ENCODE data around the gene EHBP1L1. TPM values are rescaled to one million over a fixed set of nuclear protein-coding genes. Genes with fewer than 3 reads are reported as not detected.
A peak's percentile ranks its signal among the peaks of the same experiment; 100 is the strongest.

EHBP1L1 gene
- total RNA-seq, 1 donor from 2014 or later, result 157 TPM

DNA sequence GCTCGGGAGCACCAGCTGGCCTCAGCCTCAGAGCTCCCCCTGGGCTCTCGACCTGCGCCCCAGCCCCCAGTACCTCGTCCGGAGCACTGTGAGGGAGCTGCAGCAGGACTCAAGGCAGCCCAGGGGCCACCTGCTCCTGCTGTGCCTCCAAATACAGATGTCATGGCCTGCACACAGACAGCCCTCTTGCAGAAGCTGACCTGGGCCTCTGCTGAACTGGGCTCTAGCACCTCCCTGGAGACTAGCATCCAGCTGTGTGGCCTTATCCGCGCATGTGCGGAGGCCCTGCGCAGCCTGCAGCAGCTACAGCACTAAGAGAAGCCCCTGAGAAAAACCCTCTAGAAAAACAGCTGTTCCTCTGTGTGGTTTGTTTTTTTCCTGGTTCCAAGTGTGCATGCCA lies 4.4 kb upstream of the EHBP1L1 start:
- H3K27me3 ChIP-seq (ENCODE audit: control insufficient read depth in 3 of 3, insufficient read depth in 3 of 3, low read length in 3 of 3), result no peaks in the 10 kb centered on the region
- no peaks in the 10 kb centered on the region for H3K9me3 ChIP-seq (ENCODE audit: control insufficient read depth in 3 of 3, low read length in 3 of 3)
- peaks cover 63 to 74% (median 66%) of the 10 kb centered on the region in 3 donors for H3K4me1 ChIP-seq (ENCODE audit: control insufficient read depth in 3 of 3, insufficient read depth in 3 of 3, low read length in 3 of 3)
- H3K9ac ChIP-seq (ENCODE audit: low read depth in 1 of 3, low read length in 3 of 3), result peak overlapping the region in 2 of 3 donors; percentile 88 to 98
- H3K27ac ChIP-seq (ENCODE audit: low read depth, low read length), result peak overlapping the region; percentile 93
- H3K36me3 ChIP-seq (ENCODE audit: control insufficient read depth in 3 of 3, insufficient read depth in 3 of 3, low read length in 3 of 3), result peaks cover 4 to 9% (median 5%) of the 10 kb centered on the region in 3 donors
- H3K4me3 ChIP-seq (ENCODE audit: low read length in 3 of 3), result peak overlapping the region; percentile 94 to 98 (median 95)

DNA sequence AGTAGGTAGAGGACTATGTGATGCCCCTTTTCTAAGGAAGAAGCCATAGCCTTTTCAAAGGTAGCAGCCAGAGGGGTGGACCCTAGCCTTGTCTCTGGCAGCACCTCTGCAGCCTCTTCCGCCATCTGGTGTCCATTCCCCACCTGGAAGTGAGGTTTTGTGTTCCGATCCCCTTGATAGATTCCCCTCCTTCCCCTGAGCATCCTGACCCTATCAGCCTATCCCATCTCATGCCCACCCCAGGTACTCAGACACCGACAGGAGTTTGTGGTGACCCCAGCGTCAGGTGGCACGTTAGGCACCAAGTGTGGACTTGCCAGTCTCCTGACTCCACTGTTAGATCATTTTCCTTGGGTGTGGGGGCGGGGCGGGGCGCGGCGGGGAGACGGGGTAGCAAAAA lies 3.9 kb upstream of the EHBP1L1 start:
- peak overlapping the region; percentile 93 for H3K27ac ChIP-seq (ENCODE audit: low read depth, low read length)
- H3K9me3 ChIP-seq (ENCODE audit: control insufficient read depth in 3 of 3, low read length in 3 of 3), result no peaks in the 10 kb centered on the region

DNA sequence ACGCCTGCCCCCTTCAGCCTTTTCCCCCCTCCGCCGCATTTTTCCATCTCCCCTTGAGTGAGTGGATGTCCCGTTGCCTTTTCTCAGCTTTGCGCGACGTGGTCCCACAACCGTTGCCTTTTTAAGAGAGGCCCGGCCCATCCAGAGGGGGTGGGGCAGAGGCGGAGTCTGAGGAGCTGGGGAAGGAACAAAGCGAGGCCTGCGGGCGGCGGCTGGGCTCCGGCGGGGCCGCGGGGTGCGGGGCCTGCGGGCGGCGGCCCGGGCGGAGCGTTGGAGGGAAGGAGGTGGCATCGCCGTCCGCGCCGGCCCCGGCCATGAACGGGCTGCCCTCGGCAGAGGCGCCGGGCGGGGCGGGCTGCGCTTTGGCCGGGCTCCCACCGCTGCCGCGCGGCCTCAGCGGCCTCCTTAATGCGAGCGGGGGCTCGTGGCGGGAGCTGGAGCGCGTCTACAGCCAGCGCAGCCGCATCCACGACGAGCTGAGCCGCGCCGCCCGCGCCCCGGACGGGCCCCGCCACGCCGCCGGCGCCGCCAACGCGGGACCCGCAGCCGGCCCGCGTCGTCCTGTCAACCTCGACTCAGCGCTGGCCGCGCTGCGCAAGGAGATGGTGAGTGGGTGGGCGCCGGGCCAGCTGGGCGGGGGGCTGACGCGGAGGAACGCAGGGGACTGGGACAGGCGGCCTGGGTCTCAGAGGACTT lies 3.3 kb upstream of the EHBP1L1 start, which contains the start of gene FAM89B:
FAM89B (plus strand) TSS at position 183 of the 696 bp plus-strand sequence; CDS start at position 315, 132 bp downstream.
- Histone ChIP-seq H3K36me3 (ENCODE audit: control insufficient read depth in 3 of 3, insufficient read depth in 3 of 3, low read length in 3 of 3) (peaks cover 4 to 9% (median 5%) of the 10 kb centered on the region in 3 donors), H3K27ac (ENCODE audit: low read depth, low read length) (peak within 1 kb of the TSS; percentile 100), H3K4me3 (ENCODE audit: low read length in 3 of 3) (peak within 1 kb of the TSS; percentile 94 to 98 (median 95)), H3K4me1 (ENCODE audit: control insufficient read depth in 3 of 3, insufficient read depth in 3 of 3, low read length in 3 of 3) (peaks cover 73 to 77% (median 75%) of the 10 kb centered on the region in 3 donors), H3K9me3 (ENCODE audit: control insufficient read depth in 3 of 3, low read length in 3 of 3) (no peaks in the 10 kb centered on the region), H3K27me3 (ENCODE audit: control insufficient read depth in 3 of 3, insufficient read depth in 3 of 3, low read length in 3 of 3) (no peaks in the 10 kb centered on the region), H3K9ac (ENCODE audit: low read depth in 1 of 3, low read length in 3 of 3) (peak within 1 kb of the TSS; percentile 81 to 98 (median 88))

More for the DNA sequence above, 3.9 kb upstream of the EHBP1L1 start:
- peaks cover 4 to 9% (median 5%) of the 10 kb centered on the region in 3 donors for H3K36me3 ChIP-seq (ENCODE audit: control insufficient read depth in 3 of 3, insufficient read depth in 3 of 3, low read length in 3 of 3)
- peak overlapping the region; percentile 22 to 98 (median 88) for H3K9ac ChIP-seq (ENCODE audit: low read depth in 1 of 3, low read length in 3 of 3)
- peaks cover 69 to 72% (median 72%) of the 10 kb centered on the region in 3 donors for H3K4me1 ChIP-seq (ENCODE audit: control insufficient read depth in 3 of 3, insufficient read depth in 3 of 3, low read length in 3 of 3)
- H3K27me3 ChIP-seq (ENCODE audit: control insufficient read depth in 3 of 3, insufficient read depth in 3 of 3, low read length in 3 of 3), result no peaks in the 10 kb centered on the region
- peak overlapping the region; percentile 94 to 98 (median 95) for H3K4me3 ChIP-seq (ENCODE audit: low read length in 3 of 3)

DNA sequence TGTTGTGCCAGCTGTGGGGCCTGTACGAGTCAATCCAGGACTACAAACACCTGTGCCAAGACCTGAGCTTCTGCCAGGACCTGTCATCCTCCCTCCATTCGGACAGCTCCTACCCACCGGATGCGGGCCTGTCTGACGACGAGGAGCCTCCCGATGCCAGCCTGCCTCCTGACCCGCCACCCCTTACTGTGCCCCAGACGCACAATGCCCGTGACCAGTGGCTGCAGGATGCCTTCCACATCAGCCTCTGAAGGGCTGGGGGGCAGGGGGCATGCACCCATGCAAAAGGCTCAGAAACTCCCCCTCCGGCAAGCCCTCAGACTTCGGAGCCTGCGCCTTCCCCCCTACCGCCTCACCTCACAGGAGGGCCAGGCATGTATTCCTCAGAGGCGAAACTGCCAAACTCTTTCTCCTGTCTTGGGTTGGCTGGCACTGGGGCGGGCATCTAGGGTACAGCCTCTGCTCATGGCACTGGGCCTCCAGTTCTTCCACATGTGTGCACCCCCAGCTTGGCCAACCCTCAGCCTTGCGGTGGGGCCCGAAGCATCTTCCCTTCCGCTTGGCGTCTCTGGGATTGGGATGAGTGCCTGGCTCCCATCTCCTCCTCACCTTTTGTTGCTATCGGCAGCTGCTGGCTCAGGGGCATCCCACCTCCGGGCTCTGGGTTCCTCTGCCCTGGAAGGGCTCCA lies 2.3 kb upstream of the EHBP1L1 start:
- Histone ChIP-seq H3K4me3 (ENCODE audit: low read length in 3 of 3) (peak overlapping the region; percentile 86 to 98 (median 95)), H3K27me3 (ENCODE audit: control insufficient read depth in 3 of 3, insufficient read depth in 3 of 3, low read length in 3 of 3) (no peaks in the 10 kb centered on the region), H3K27ac (ENCODE audit: low read depth, low read length) (peak overlapping the region; percentile 100), H3K36me3 (ENCODE audit: control insufficient read depth in 3 of 3, insufficient read depth in 3 of 3, low read length in 3 of 3) (peaks cover 4 to 12% (median 11%) of the 10 kb centered on the region in 3 donors), H3K4me1 (ENCODE audit: control insufficient read depth in 3 of 3, insufficient read depth in 3 of 3, low read length in 3 of 3) (peaks cover 74 to 78% (median 75%) of the 10 kb centered on the region in 3 donors), H3K9ac (ENCODE audit: low read depth in 1 of 3, low read length in 3 of 3) (peak overlapping the region; percentile 61 to 98 (median 81)), H3K9me3 (ENCODE audit: control insufficient read depth in 3 of 3, low read length in 3 of 3) (no peaks in the 10 kb centered on the region)

DNA sequence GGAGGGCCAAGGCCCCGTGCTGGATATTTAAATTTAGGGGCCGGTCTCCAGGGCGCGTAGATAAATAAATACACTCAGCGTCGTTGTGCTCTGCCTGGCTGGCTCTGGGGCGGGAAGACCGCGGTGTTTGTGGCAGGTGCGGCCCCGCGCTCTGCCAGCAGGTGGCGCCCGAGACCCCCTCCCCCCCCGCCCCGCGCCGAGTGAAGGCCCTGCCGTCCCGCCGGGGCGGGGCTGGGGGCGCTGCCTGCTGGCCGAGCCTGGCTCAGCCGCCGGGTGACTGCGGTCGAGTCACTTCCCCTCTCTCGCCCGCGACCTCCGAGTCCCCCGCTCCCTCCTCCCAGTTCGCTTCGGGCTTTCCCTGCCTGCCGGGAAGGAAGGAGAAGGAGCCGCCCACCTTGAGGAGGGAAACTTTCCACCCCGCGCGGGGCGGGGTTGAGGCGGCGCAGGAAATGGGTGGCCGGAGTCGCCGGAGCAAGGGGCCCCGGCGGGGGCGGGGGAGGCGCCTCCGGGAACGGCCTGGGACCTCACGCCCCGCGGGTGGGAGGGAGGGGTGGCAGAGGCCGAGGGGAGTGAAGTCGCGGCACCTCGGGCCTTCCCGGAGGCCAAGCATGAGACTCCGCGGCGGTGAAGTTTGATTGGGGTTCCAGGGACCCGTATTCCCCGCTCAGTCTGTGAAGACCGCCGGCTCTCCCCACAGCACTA lies 1.6 kb upstream of the EHBP1L1 start:
- H3K27ac ChIP-seq (ENCODE audit: low read depth, low read length), result peak overlapping the region; percentile 100
- H3K36me3 ChIP-seq (ENCODE audit: control insufficient read depth in 3 of 3, insufficient read depth in 3 of 3, low read length in 3 of 3), result peaks cover 10 to 16% (median 12%) of the 10 kb centered on the region in 3 donors
- H3K4me3 ChIP-seq (ENCODE audit: low read length in 3 of 3), result peak overlapping the region; percentile 86 to 98 (median 95)
- H3K4me1 ChIP-seq (ENCODE audit: control insufficient read depth in 3 of 3, insufficient read depth in 3 of 3, low read length in 3 of 3), result peaks cover 74 to 77% (median 75%) of the 10 kb centered on the region in 3 donors
- no peaks in the 10 kb centered on the region for H3K27me3 ChIP-seq (ENCODE audit: control insufficient read depth in 3 of 3, insufficient read depth in 3 of 3, low read length in 3 of 3)
- H3K9me3 ChIP-seq (ENCODE audit: control insufficient read depth in 3 of 3, low read length in 3 of 3), result no peaks in the 10 kb centered on the region
- peak overlapping the region; percentile 61 to 98 (median 61) for H3K9ac ChIP-seq (ENCODE audit: low read depth in 1 of 3, low read length in 3 of 3)

GRCh38 chr11:65574811-65575567 lies 864 bp upstream of the EHBP1L1 start:
- H3K4me1 ChIP-seq (ENCODE audit: control insufficient read depth in 3 of 3, insufficient read depth in 3 of 3, low read length in 3 of 3), result peaks cover 75 to 78% (median 75%) of the 10 kb centered on the region in 3 donors
- peaks cover 18 to 23% (median 19%) of the 10 kb centered on the region in 3 donors for H3K36me3 ChIP-seq (ENCODE audit: control insufficient read depth in 3 of 3, insufficient read depth in 3 of 3, low read length in 3 of 3)
- H3K4me3 ChIP-seq (ENCODE audit: low read length in 3 of 3), result peak overlapping the region; percentile 62 to 74 (median 67)
- no peaks in the 10 kb centered on the region for H3K27me3 ChIP-seq (ENCODE audit: control insufficient read depth in 3 of 3, insufficient read depth in 3 of 3, low read length in 3 of 3)
- peak overlapping the region; percentile 40 to 75 (median 60) for H3K9ac ChIP-seq (ENCODE audit: low read depth in 1 of 3, low read length in 3 of 3)
- no peaks in the 10 kb centered on the region for H3K9me3 ChIP-seq (ENCODE audit: control insufficient read depth in 3 of 3, low read length in 3 of 3)
- peak overlapping the region; percentile 100 for H3K27ac ChIP-seq (ENCODE audit: low read depth, low read length)

GRCh38 chr11:65576232-65576866 lies 496 bp downstream of the EHBP1L1 start:
- no peaks in the 10 kb centered on the region for H3K9me3 ChIP-seq (ENCODE audit: control insufficient read depth in 3 of 3, low read length in 3 of 3)
- peaks cover 31 to 36% (median 32%) of the 10 kb centered on the region in 3 donors for H3K36me3 ChIP-seq (ENCODE audit: control insufficient read depth in 3 of 3, insufficient read depth in 3 of 3, low read length in 3 of 3)
- H3K4me3 ChIP-seq (ENCODE audit: low read length in 3 of 3), result peak overlapping the region; percentile 80 to 90 (median 88)
- peak overlapping the region; percentile 100 for H3K27ac ChIP-seq (ENCODE audit: low read depth, low read length)
- peaks cover 69 to 77% (median 77%) of the 10 kb centered on the region in 3 donors for H3K4me1 ChIP-seq (ENCODE audit: control insufficient read depth in 3 of 3, insufficient read depth in 3 of 3, low read length in 3 of 3)
- no peaks in the 10 kb centered on the region for H3K27me3 ChIP-seq (ENCODE audit: control insufficient read depth in 3 of 3, insufficient read depth in 3 of 3, low read length in 3 of 3)
- H3K9ac ChIP-seq (ENCODE audit: low read depth in 1 of 3, low read length in 3 of 3), result peak overlapping the region; percentile 99 to 100 (median 99)

DNA sequence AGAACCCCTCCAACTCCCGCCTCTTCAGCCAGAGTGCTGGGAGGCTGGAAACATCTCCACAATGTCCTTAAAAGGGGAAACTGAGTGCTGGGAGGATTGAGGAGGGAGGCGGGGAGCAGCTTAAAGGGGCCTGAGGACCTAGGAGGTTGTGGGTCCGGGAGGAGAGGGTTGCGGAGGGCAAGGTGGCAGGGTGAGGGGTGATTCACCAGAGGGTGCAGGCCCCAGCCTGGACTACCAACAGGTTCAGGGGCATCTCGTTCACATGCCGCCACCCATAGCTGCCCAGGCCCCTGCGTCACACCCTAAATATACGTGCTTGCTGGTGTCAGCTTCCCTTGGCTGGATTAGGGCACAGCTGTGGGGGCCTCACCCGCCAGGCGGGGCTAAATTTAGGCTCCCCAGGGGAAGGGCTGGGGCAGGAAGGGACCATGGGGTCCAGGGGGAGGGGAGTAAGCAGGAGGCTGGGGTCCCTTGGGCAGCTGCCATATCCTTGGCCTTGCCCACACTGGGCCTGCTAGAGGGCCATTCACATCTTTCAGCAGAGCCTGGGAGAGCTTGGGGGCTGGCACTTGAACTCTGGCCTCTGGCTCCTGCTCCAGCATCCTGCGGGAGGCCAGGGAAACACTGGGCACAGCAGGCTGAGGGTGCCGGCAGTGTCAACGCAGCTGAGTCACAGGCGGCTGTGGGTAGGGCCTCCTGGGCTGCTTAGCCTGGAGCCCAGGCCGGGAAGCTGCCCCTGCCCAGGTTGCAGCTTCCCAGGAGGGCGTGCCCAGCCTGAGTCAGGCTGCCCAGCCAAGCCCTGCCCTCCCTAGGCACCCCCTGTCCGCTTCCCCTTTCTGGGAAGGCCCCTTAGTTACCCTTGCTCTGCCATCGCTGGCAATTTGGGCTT lies 1.3 kb downstream of the EHBP1L1 start:
- Histone ChIP-seq H3K27me3 (ENCODE audit: control insufficient read depth in 3 of 3, insufficient read depth in 3 of 3, low read length in 3 of 3) (no peaks in the 10 kb centered on the region), H3K9me3 (ENCODE audit: control insufficient read depth in 3 of 3, low read length in 3 of 3) (no peaks in the 10 kb centered on the region), H3K36me3 (ENCODE audit: control insufficient read depth in 3 of 3, insufficient read depth in 3 of 3, low read length in 3 of 3) (peaks cover 38 to 44% (median 39%) of the 10 kb centered on the region in 3 donors), H3K9ac (ENCODE audit: low read depth in 1 of 3, low read length in 3 of 3) (peak overlapping the region; percentile 99 to 100 (median 99)), H3K4me3 (ENCODE audit: low read length in 3 of 3) (peak overlapping the region; percentile 80 to 90 (median 88)), H3K27ac (ENCODE audit: low read depth, low read length) (peak overlapping the region; percentile 100), H3K4me1 (ENCODE audit: control insufficient read depth in 3 of 3, insufficient read depth in 3 of 3, low read length in 3 of 3) (peaks cover 61 to 77% (median 76%) of the 10 kb centered on the region in 3 donors)
